Measurements from ENCODE around the gene TUBB3.

DNA sequence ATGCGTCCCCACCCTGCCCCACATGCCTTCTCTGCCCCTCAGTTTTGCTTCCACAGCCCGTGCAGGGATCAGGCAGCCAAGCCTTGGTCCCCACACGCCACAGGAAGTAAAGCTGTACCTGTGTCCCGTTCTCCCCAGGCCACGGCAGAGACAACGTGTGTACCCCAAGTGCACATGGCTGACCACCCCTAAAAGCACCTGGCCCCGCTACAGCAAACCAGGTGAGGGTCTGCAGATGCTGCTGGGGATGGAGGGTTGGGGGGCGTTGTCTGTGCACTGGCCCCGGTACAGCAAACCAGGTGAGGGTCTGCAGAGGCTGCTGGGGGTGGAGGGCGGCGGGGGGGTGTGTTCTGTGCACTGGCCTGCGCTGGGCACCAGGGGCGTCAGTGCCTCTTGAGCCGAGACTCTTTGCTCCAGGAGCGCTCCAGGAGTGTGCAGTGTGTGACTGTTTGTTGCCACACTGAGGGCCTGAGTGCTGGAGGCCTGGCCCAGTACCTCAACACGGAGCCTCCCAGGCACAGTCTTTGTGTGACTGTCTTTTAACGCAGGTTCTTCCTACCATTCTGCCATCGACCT, 31.0 kb upstream of the TUBB3 start:
- TF ChIP-seq, protein P1, sequence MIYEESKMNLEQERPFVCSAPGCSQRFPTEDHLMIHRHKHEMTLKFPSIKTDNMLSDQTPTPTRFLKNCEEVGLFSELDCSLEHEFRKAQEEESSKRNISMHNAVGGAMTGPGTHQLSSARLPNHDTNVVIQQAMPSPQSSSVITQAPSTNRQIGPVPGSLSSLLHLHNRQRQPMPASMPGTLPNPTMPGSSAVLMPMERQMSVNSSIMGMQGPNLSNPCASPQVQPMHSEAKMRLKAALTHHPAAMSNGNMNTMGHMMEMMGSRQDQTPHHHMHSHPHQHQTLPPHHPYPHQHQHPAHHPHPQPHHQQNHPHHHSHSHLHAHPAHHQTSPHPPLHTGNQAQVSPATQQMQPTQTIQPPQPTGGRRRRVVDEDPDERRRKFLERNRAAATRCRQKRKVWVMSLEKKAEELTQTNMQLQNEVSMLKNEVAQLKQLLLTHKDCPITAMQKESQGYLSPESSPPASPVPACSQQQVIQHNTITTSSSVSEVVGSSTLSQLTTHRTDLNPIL (CRISPR knock-in tag; IDR thresholded peaks at IDR 0.05; ENCODE audit: low read depth) = no peak
- TF ChIP-seq ZNF70 (CRISPR knock-in tag; IDR thresholded peaks at IDR 0.05) (no peak), PPARA (CRISPR knock-in tag; IDR thresholded peaks at IDR 0.05; ENCODE audit: borderline replicate concordance) (no peak)
